GM19395 (cell line): ENCODE results near the gene CAMSAP2.

Source experiments
- ATAC-seq: cut with Tn5 transposase; IDR thresholded peaks from one replicate; pipeline ENCODE4 v1.9.1; 2021; ENCODE audit warnings: mild to moderate bottlenecking, moderate library complexity; ENCODE audit not compliant: unreplicated experiment

CAMSAP2 gene

GRCh38 chr1:200838676-200839445 is 100.2 kb downstream of the CAMSAP2 start:
- no peak for ATAC-seq

- no peak for ATAC-seq
Measured at GRCh38 chr1:200845360-200845759, 106.7 kb downstream of the CAMSAP2 start.

- no peak for ATAC-seq
Measured at GRCh38 chr1:200846398-200846797, 107.7 kb downstream of the CAMSAP2 start.

- ATAC-seq: no peak
Measured at GRCh38 chr1:200849430-200849829, 110.7 kb downstream of the CAMSAP2 start.

GRCh38 chr1:200850554-200850953 is 111.9 kb downstream of the CAMSAP2 start:
- ATAC-seq: no peak

GRCh38 chr1:200856716-200857357 is 118.1 kb downstream of the CAMSAP2 start:
- ATAC-seq: no peak

GRCh38 chr1:200857804-200858203 is 119.1 kb downstream of the CAMSAP2 start:
- ATAC-seq: no peak

GRCh38 chr1:200861937-200862647 is 123.4 kb downstream of the CAMSAP2 start:
- ATAC-seq: no peak

GRCh38 chr1:200862713-200863415 is 124.2 kb downstream of the CAMSAP2 start:
- ATAC-seq: no peak

- no peak for ATAC-seq
Measured at GRCh38 chr1:200866116-200866515, 127.4 kb downstream of the CAMSAP2 start.

GRCh38 chr1:200866521-200866920 is 127.8 kb downstream of the CAMSAP2 start:
- ATAC-seq: peak; percentile 85

GRCh38 chr1:200867018-200867811 is 128.5 kb downstream of the CAMSAP2 start:
- ATAC-seq: peak; percentile 8

GRCh38 chr1:200869376-200869752 is 130.7 kb downstream of the CAMSAP2 start:
- ATAC-seq: no peak

- ATAC-seq: peak; percentile 62
Measured at GRCh38 chr1:200869753-200870391, 131.2 kb downstream of the CAMSAP2 start.

GRCh38 chr1:200872446-200873115 is 133.9 kb downstream of the CAMSAP2 start, which contains the start of gene GPR25:
TSS of gene GPR25 (plus strand) at chr1:200872981. CDS start at chr1:200873038, 57 bp downstream.
- ATAC-seq: no peak

- no peak for ATAC-seq
Measured at GRCh38 chr1:200873116-200873670, 134.5 kb downstream of the CAMSAP2 start.

- no peak for ATAC-seq
Measured at GRCh38 chr1:200873671-200874397, 135.1 kb downstream of the CAMSAP2 start.

GRCh38 chr1:200874694-200875093 is 136.0 kb downstream of the CAMSAP2 start:
- no peak for ATAC-seq
